GM20000 (cell line): Measurements from ENCODE around the gene MAPK8IP1.

Experiments
- DNase-seq: peaks from one replicate; pipeline ENCODE4 v3.0.0; 2012; ENCODE audit warnings: low spot score
- TF ChIP-seq, protein P1 (sequence below): IDR thresholded peaks from 2 replicates; pipeline ENCODE4 v1.5.1; 2012; ENCODE audit warnings: mild to moderate bottlenecking, control low read depth; ENCODE audit errors: extremely low read depth, missing control alignments

Gene MAPK8IP1

DNA sequence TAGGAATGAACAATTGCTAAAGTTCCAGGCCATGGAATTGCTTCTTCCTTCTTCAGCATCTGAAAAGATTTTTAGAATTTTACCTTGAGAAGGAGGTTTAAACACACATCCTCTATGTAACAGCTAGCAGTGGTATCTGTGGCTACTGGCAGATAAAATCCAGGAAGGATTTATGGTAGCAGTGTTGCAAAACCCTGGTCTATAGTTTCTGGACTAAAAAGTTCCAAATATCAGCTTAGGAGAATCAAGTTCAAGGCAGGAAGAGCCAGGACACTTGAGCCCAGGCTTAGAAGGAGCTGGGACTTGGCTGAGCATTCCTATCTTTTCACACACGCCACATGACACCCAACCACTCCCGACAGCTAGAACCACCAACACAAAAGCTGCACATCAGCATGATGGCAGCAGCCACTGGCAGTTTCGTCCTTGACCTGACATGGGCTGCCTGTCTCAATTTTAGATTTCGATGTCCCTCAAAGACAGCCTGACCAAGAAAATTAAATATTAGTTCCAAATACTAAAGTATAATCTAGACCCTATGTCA lies 51.1 kb downstream of the MAPK8IP1 start:
- DNase-seq = no peak
- TF ChIP-seq, protein P1, sequence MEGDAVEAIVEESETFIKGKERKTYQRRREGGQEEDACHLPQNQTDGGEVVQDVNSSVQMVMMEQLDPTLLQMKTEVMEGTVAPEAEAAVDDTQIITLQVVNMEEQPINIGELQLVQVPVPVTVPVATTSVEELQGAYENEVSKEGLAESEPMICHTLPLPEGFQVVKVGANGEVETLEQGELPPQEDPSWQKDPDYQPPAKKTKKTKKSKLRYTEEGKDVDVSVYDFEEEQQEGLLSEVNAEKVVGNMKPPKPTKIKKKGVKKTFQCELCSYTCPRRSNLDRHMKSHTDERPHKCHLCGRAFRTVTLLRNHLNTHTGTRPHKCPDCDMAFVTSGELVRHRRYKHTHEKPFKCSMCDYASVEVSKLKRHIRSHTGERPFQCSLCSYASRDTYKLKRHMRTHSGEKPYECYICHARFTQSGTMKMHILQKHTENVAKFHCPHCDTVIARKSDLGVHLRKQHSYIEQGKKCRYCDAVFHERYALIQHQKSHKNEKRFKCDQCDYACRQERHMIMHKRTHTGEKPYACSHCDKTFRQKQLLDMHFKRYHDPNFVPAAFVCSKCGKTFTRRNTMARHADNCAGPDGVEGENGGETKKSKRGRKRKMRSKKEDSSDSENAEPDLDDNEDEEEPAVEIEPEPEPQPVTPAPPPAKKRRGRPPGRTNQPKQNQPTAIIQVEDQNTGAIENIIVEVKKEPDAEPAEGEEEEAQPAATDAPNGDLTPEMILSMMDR = no peak

GRCh38 chr11:45937916-45938315 lies 52.5 kb downstream of the MAPK8IP1 start:
- TF ChIP-seq, protein P1 = no peak
- no peak for DNase-seq

- TF ChIP-seq, protein P1 = no peak
- DNase-seq = no peak
Measured at GRCh38 chr11:45939836-45940235, 54.4 kb downstream of the MAPK8IP1 start.

GRCh38 chr11:45941285-45941684 lies 55.8 kb downstream of the MAPK8IP1 start:
- TF ChIP-seq, protein P1 = no peak

GRCh38 chr11:45942381-45942780 lies 56.9 kb downstream of the MAPK8IP1 start:
- no peak for DNase-seq
- TF ChIP-seq, protein P1 = no peak

More at GRCh38 chr11:45941285-45941684, 55.8 kb downstream of the MAPK8IP1 start:
- no peak for DNase-seq

DNA sequence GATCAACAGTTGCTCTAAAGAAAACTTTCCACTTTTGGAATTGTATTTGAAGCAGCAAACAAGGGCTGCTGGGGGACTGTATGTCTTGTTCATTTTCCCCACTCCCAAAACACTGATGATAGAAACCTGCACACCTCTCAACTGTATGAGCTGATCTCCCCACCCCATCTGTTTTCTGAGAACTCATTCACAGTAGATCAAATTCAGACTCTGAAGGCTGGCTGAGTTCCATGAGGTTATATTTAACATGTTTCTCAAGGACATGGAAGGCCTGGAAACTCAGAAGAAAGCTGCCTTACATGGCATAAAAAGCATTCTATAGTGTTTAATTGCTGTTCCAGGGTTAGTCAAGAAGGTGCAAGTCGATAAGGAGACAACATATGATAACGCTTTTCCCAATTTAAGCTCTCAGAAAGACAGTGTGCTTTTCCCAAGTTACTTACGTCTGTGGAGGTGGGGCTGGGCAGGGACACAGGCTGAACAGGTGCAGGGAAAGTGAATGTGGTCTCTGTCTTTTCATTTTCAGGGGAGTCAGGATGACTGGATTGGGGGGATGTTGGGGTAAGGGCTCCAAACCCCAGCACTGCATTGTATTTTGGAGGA lies 60.0 kb downstream of the MAPK8IP1 start:
- DNase-seq = no peak
- TF ChIP-seq, protein P1 = no peak

DNA sequence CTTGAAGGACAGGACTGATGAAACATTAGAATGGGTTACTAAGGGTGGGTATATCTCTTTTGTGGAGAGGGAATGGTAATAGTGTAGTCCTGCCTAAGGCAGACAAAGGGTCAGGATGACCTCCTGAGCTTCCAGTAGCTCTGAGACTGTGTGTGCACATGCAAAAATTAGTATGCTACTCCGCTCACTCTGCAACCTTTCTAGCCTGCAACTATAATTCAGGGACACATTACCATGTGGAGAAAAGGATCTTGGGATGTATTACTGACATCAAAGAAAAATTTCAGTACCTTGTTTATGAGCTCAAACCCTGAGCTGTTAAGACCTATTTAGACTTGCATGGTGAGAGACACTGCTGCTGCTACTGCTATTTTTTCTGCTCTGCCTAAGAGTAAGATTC lies 62.4 kb downstream of the MAPK8IP1 start:
- DNase-seq = no peak
- TF ChIP-seq, protein P1 = no peak
